WTC11 (cell line): ENCODE data around the gene A1CF. TPM values are rescaled to one million over a fixed set of nuclear protein-coding genes. Genes with fewer than 3 reads are reported as not detected.

Experiments used
- ATAC-seq: fragments of 200-7000 bp; cut with Tn5 transposase; 2 replicates; pipeline ENCODE4 v1.10.0; 2021; ENCODE audit warnings: mild to moderate bottlenecking, moderate library complexity
- Bru-seq: library from RNA; stranded (reverse); fragments of 400-500 nt; gene quantifications from one replicate; lab custom pipeline; 2021; lab: Mats Ljungman, UMichigan
- CTCF ChIA-PET: fragments of 300-600 bp; sonication (Branson Sonifier 250); formaldehyde crosslinking; loops from one replicate; lab custom pipeline; 2021; ENCODE audit warnings: antibody characterized with exemption; lab: Charles Lee
- POLR2A ChIA-PET: fragments of 350-600 bp; sonication (Branson Sonifier 250); formaldehyde crosslinking; loops from one replicate; lab custom pipeline; 2021; ENCODE audit warnings: antibody characterized with exemption; lab: Charles Lee
- DNase-seq: peaks from one replicate; pipeline ENCODE4 v3.0.0; 2021; ENCODE audit warnings: low spot score
- H3K27ac Mint-ChIP-seq: 2 replicates; pipeline ENCODE4 v1.8.0; 2021; ENCODE audit warnings: mixed read lengths
- H3K27me3 Mint-ChIP-seq: 2 replicates; pipeline ENCODE4 v1.8.0; 2021; ENCODE audit warnings: low read depth, mild to moderate bottlenecking, moderate library complexity, mixed read lengths
- H3K36me3 Mint-ChIP-seq: 2 replicates; pipeline ENCODE4 v1.8.0; 2021; ENCODE audit warnings: mixed read lengths
- H3K4me1 Mint-ChIP-seq: 2 replicates; pipeline ENCODE4 v1.8.0; 2022; ENCODE audit warnings: mixed read lengths
- H3K4me3 Mint-ChIP-seq: 2 replicates; pipeline ENCODE4 v1.8.0; 2021; ENCODE audit warnings: mild to moderate bottlenecking, moderate library complexity, mixed read lengths
- H3K9me3 Mint-ChIP-seq: 2 replicates; pipeline ENCODE4 v1.8.0; 2021; ENCODE audit warnings: mixed read lengths
- AR ChIP-seq: fragments of 250-450 bp; sonication (Bioruptor Pico); IDR thresholded peaks from 2 replicates; pipeline ENCODE4 v1.9.0; 2021; ENCODE audit warnings: mild to moderate bottlenecking
- CBFB ChIP-seq: sonication (generic); formaldehyde crosslinking; IDR thresholded peaks from 2 replicates; pipeline ENCODE4 v1.8.1; 2022; ENCODE audit warnings: mild to moderate bottlenecking, low read depth, missing genetic modification reagents
- FOXP1 ChIP-seq: sonication (generic); formaldehyde crosslinking; IDR thresholded peaks from 2 replicates; pipeline ENCODE4 v1.8.0; 2022; ENCODE audit warnings: missing genetic modification reagents, mild to moderate bottlenecking, moderate library complexity, borderline replicate concordance
- IRF1 ChIP-seq: sonication (generic); formaldehyde crosslinking; IDR thresholded peaks from 2 replicates; pipeline ENCODE4 v1.8.0; 2023; ENCODE audit warnings: missing genetic modification reagents
- MAX ChIP-seq: sonication (generic); formaldehyde crosslinking; IDR thresholded peaks from 2 replicates; pipeline ENCODE4 v1.8.0; 2022; ENCODE audit warnings: mild to moderate bottlenecking, missing genetic modification reagents
- NR1H2 ChIP-seq: sonication (generic); formaldehyde crosslinking; IDR thresholded peaks from 2 replicates; pipeline ENCODE4 v1.9.0; 2021; ENCODE audit warnings: mild to moderate bottlenecking, moderate library complexity, missing genetic modification reagents
- PRRX2 ChIP-seq: fragments of 250-450 bp; sonication (Bioruptor Pico); IDR thresholded peaks from 2 replicates; pipeline ENCODE4 v1.8.0; 2021; ENCODE audit warnings: mild to moderate bottlenecking
- SOX15 ChIP-seq: fragments of 250-450 bp; sonication (Bioruptor Pico); IDR thresholded peaks from 2 replicates; pipeline ENCODE4 v1.9.0; 2021; ENCODE audit warnings: mild to moderate bottlenecking
- SP1 ChIP-seq: sonication (generic); formaldehyde crosslinking; conservative IDR thresholded peaks from 2 replicates; pipeline ENCODE4 v1.8.1; 2022; ENCODE audit warnings: missing genetic modification reagents
- ZBTB21 ChIP-seq: sonication (generic); formaldehyde crosslinking; IDR thresholded peaks from 2 replicates; pipeline ENCODE4 v1.8.1; 2023; ENCODE audit warnings: mild to moderate bottlenecking, missing genetic modification reagents, borderline replicate concordance
- ZNF219 ChIP-seq: sonication (generic); formaldehyde crosslinking; IDR thresholded peaks from 2 replicates; pipeline ENCODE4 v1.8.0; 2023; ENCODE audit warnings: missing genetic modification reagents, mild to moderate bottlenecking, borderline replicate concordance
- ZNF232 ChIP-seq: sonication (generic); formaldehyde crosslinking; IDR thresholded peaks from 2 replicates; pipeline ENCODE4 v1.8.0; 2022; ENCODE audit warnings: mild to moderate bottlenecking, missing genetic modification reagents
- ZNF416 ChIP-seq: fragments of 250-450 bp; sonication (Bioruptor Pico); IDR thresholded peaks from 2 replicates; pipeline ENCODE4 v1.9.0; 2021; ENCODE audit warnings: mild to moderate bottlenecking, inconsistent platforms
- ZNF423 ChIP-seq: fragments of 250-450 bp; sonication (Bioruptor Pico); IDR thresholded peaks from 2 replicates; pipeline ENCODE4 v2.1.2; 2022; ENCODE audit warnings: mild to moderate bottlenecking, moderate library complexity
- ZNF532 ChIP-seq: fragments of 250-450 bp; sonication (Bioruptor Pico); IDR thresholded peaks from 2 replicates; pipeline ENCODE4 v1.9.0; 2021; ENCODE audit warnings: mild to moderate bottlenecking, borderline replicate concordance
- long read RNA-seq, 3 experiments: library from RNA in 1 of 3; library from capped mRNA in 1 of 3; library from polyadenylated mRNA in 1 of 3; unstranded in 2 of 3; stranded (forward) in 1 of 3; transcript quantifications; one replicate each; pipeline ENCODE4 v2.0.0, GENCODE V29; 2021
- total RNA-seq: library from RNA; stranded (reverse); gene quantifications from 3 replicates; pipeline ENCODE4 v1.2.3, GENCODE V29; 2021
- TF ChIP-seq, protein P1 (sequence below): sonication (generic); formaldehyde crosslinking; IDR thresholded peaks from 2 replicates; pipeline ENCODE4 v1.8.1; 2023; ENCODE audit warnings: mild to moderate bottlenecking, missing genetic modification reagents
- TF ChIP-seq, protein P2 (sequence below): fragments of 250-450 bp; sonication (Bioruptor Pico); conservative IDR thresholded peaks from 2 replicates; pipeline ENCODE4 v1.9.0; 2021; ENCODE audit warnings: mild to moderate bottlenecking

The A1CF gene
- total RNA-seq (0.07 to 0.21 TPM (median 0.07 TPM) in 3 replicates), Bru-seq, nascent RNA (percentile 0 among the genes with signal in this experiment)
- long read RNA-seq, experiment 1: 0 reads
- long read RNA-seq, experiment 2: 0 reads
- long read RNA-seq, experiment 3: 0 reads

DNA sequence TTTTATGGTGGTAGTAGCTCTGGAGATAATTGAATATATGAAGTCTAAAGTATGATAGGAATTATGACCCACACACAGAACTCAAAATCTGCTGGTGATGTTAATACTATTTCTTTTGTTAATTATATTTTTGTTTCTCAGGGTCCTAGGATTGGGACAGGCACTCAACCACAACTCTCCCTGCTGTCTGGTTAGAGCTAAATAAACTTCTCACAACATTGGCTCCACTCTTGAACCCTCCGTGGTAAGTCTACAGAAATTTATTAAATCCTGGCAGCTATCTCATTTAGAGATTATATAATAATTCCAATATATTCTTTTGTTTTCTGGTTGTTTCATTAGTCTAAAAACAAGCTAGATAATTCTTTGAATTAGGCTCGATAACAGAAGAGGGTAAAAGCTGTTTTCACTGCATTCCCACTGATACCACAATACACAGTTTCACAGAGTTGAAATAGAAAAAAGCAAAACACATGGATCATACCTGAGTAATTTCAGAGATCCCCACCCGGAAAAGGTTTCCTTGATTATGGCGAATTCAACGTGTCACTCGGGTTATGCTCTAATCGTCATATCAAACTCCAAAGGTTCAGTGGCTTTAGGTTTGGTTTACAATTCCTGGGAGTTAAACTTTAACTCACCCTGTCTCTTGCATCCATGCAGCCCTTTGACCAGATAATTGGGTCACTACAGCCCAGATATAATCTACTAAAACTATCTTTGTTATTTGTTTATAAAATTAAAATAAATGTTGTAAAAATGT is at the start of gene A1CF:
TSS of gene A1CF (minus strand) at position 531 of the 763 bp plus-strand sequence. CDS start 25,687 bp downstream, outside the sequence.
- Mint-ChIP-seq H3K4me1 (no peaks in the 10 kb centered on the region), H3K27ac (no peak within 1 kb of the TSS), H3K9me3 (no peaks in the 10 kb centered on the region), H3K4me3 (no peak within 1 kb of the TSS)
- POLR2A ChIA-PET: no interaction called here
- no peak for DNase-seq
- no peak for ATAC-seq
- no peak for TF ChIP-seq ZNF423 (CRISPR knock-in tag)
- TF ChIP-seq NR1H2 (CRISPR knock-in tag): no peak
- no peak for TF ChIP-seq ZNF219 (CRISPR knock-in tag)
- TF ChIP-seq MAX (CRISPR knock-in tag): no peak
- TF ChIP-seq, protein P1, sequence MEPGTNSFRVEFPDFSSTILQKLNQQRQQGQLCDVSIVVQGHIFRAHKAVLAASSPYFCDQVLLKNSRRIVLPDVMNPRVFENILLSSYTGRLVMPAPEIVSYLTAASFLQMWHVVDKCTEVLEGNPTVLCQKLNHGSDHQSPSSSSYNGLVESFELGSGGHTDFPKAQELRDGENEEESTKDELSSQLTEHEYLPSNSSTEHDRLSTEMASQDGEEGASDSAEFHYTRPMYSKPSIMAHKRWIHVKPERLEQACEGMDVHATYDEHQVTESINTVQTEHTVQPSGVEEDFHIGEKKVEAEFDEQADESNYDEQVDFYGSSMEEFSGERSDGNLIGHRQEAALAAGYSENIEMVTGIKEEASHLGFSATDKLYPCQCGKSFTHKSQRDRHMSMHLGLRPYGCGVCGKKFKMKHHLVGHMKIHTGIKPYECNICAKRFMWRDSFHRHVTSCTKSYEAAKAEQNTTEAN: no peak
- TF ChIP-seq ZBTB21 (CRISPR knock-in tag): no peak
- no peak for TF ChIP-seq CBFB (CRISPR knock-in tag)
- no peak for TF ChIP-seq ZNF232
- no peak for TF ChIP-seq AR (CRISPR knock-in tag)
- TF ChIP-seq SOX15 (CRISPR knock-in tag): no peak
- TF ChIP-seq ZNF416: no peak
- TF ChIP-seq, protein P2, sequence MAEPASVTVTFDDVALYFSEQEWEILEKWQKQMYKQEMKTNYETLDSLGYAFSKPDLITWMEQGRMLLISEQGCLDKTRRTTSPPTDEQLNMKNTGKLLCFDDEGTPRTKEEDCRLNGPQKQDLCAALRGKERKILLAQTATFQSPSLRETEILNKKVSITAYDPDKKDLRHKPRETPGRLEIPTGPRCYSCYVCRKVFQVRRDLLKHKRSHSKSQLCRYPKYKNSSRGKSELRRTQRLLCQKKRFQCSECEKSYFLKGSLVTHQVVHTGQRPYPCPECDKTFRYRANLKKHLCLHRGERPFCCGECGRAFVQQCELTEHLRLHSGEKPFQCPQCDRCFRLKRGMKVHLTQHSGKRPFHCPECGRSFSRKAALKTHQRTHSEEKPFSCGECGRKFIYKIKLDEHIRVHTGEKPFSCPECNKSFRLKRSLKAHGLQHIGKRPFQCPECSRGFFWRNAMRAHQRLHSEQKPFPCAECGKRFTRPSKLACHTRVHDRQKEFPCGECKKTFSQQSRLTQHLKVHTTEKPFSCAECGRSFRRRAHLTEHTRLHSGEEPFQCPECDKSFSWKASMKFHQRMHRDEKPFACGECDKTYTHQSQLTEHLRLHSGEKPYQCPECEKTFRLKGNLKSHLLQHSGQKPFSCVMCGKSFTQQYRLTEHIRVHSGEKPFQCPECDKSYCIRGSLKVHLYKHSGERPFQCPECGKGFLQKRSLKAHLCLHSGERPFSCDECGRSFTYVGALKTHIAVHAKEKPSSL (CRISPR knock-in tag): no peak
- TF ChIP-seq FOXP1 (CRISPR knock-in tag): no peak
- TF ChIP-seq SP1 (CRISPR knock-in tag): no peak
- no peak for TF ChIP-seq ZNF532
- TF ChIP-seq PRRX2 (CRISPR knock-in tag): no peak
- no peak for TF ChIP-seq IRF1 (CRISPR knock-in tag)
- TF ChIP-seq, all 79 proteins: peak for 0
- H3K36me3 Mint-ChIP-seq: no peaks in the 10 kb centered on the region
- H3K27me3 Mint-ChIP-seq: no peaks in the 10 kb centered on the region
- CTCF ChIA-PET: no interaction called here
